Measurements from ENCODE around the gene CAMK2A.

DNA sequence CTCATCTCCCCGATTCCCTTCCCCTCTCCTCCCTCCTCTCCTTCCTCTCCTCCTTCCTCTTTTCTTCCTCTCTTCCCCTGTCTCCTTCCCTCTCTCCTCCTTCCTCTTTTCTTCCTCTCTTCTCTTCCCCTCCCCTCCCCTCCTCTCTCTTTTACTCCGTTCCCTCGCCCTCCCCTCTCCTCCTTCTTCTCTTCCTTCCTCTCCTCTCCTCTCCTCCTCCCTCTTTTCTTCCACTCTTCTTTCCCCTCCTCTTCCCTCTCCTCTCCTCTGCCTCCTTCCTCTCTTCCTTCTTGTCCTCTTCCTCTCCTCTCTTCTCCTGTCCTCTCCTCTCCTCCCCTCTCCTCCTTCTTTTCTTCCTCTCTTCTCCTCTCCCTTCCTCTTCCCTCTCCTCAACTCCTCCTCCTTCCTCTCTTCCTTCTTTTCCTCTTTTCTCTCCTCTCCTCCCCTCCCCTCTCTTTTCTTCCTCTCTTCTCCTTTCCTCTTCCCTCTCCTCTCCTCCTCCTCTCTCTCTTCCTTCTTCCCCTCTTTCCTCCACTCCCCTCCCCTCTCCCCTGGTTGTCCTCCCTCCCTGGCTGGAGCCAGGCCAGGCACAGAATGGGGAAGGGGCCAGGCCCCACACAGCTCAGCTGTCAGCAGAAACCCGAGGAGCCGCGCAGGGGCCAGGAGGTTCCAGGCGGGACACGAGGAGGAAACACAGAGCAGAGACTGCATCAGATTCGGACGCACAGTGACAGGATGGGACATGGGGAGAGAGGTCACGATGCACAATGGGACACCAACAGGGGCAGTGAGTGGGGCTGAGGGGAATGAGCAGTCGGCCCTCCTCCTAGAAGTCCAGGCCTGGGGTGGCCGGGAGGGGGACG, 48.0 kb downstream of the CAMK2A start:
- TF ChIP-seq POLR2AphosphoS5 (IDR thresholded peaks at IDR 0.05; ENCODE audit: low read depth, low read length) (no peak), POLR2A (IDR thresholded peaks at IDR 0.05; ENCODE audit: low read depth, low read length) (no peak), TAF1 (IDR thresholded peaks at IDR 0.05; ENCODE audit: low read depth, low read length) (no peak), SPI1 (IDR thresholded peaks at IDR 0.05; ENCODE audit: low read depth, low read length) (no peak)
